Sigmoid colon (tissue), 4 donors: ENCODE results near the gene KCNQ5.

Source experiments
- CTCF ChIP-seq, 4 experiments: fragments of 450-650 bp in 3 of 4; fragments of 200-600 bp in 1 of 4; IDR thresholded peaks; one replicate each; pipeline ENCODE4 v1.5.1; 2016 to 2019; ENCODE audit warnings: antibody characterized with exemption in 4 of 4, mild to moderate bottlenecking in 3 of 4, moderate library complexity in 2 of 4
- EP300 ChIP-seq, 4 donors: sonication (generic); formaldehyde crosslinking; IDR thresholded peaks; one replicate each; pipeline ENCODE4 v1.6.1; 2017; ENCODE audit warnings: antibody characterized with exemption in 4 of 4
- POLR2A ChIP-seq, 2 donors: fragments of 450-650 bp; IDR thresholded peaks; one replicate each; pipeline ENCODE4 v1.6.1; 2016; ENCODE audit warnings: antibody characterized with exemption in 2 of 2, mild to moderate bottlenecking in 2 of 2, moderate library complexity in 2 of 2

- no peak for TF ChIP-seq CTCF (IDR thresholded peaks at IDR 0.05)
- no peak for TF ChIP-seq POLR2A (IDR thresholded peaks at IDR 0.05)
- no peak for TF ChIP-seq EP300 (IDR thresholded peaks at IDR 0.05)
These were observed 390.1 kb downstream of the KCNQ5 start for GRCh38 chr6:73011945-73012344.
